ENCODE measurements around the gene LPIN1.
"Not testable (repeated sequence)": the region's sequence is repeated elsewhere in the genome, so short reads cannot be mapped to it uniquely, and the experiment has no call there.

LPIN1 gene

DNA sequence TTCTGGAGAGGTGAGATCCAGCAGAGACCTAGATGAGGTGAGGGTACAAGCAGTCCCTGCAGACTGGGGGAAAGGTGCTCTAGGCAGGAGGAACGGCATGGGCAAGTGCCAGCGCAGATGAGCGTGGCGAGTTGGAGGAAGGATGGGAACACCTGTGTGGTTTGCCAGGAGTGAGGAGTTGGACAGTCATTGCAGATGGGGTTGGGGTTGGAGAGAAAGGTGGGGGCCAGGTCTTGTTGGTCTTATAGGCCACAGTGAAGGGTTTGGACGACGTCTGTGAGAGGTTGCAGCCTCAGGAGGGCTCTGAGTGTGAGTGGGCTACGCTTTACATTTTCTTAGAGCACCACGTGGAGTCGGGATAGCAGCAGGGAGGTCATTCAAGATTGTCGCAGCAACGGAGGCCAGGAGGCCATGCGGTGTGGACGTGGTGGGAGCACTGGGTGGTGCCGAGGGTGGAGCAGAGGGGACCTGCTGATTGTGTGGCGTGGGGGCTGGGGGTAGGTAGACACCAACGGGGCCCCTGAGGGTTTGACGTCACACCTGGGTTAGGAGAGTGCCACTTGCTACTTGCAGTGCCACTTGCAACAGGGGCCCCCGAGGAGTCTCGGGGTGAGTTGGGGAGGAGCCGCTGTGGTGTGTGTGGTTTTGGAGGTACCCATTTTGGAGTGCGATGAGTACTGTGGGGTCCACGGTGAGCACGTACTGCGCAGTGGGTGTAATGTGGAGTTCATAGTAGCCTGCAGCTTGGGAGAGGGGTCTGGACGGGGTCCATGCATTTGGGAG, 66.2 kb downstream of the LPIN1 start:
- Mint-ChIP-seq H3K4me1 (no peaks in the 10 kb centered on the region), H3K9me3 (no peaks in the 10 kb centered on the region), H3K27me3 (no peaks in the 10 kb centered on the region), H3K4me3 (no peak overlapping the region), H3K36me3 (peaks cover 35% of the 10 kb centered on the region), H3K27ac (peak overlapping the region; percentile 71)

DNA sequence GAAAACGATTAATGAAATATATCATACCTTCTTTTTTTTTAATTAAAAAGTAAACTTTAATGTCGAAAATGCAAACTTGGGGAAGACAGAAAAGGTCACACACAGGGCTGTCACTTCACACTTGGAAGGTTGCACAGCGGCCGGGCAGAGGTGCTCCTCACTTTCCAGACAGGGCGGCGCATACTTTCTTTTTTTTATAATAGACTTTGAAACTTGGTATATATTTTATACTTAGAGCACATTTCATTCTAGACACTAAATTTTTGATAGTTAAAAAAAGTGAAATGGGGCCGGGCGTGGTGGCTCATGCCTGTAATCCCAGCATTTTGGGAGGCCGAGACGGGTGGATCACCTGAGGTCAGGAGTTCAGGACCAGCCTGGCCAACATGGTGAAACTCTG, 66.9 kb downstream of the LPIN1 start:
- H3K4me3 Mint-ChIP-seq, H3K27ac Mint-ChIP-seq, H3K9me3 Mint-ChIP-seq, H3K27me3 Mint-ChIP-seq, H3K4me1 Mint-ChIP-seq: not testable (repeated sequence)
- H3K36me3 Mint-ChIP-seq: peaks cover 37% of the 10 kb centered on the region

DNA sequence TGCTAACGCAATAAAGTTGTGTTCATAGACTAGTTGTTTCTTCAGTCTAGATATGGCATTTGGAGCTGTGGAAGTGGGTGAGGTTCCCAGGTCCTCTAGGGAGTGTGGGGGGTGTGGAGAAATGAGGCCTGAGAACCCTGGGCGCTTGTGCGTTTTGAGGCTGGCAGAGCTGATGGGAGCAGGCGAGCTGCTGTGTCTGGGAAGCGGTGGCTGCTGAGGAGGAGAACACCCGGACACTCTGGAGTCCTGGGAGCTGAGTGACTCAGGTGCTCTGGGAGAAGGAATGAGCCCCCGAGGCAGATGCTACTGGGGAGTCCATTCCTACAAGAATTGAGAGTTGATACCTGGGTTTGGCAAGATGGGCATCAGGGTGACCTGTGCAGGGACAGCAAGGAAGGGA, 67.5 kb downstream of the LPIN1 start:
- Mint-ChIP-seq H3K27ac (no peak overlapping the region), H3K4me3 (no peak overlapping the region), H3K4me1 (no peaks in the 10 kb centered on the region), H3K36me3 (peaks cover 37% of the 10 kb centered on the region), H3K9me3 (no peaks in the 10 kb centered on the region), H3K27me3 (no peaks in the 10 kb centered on the region)

DNA sequence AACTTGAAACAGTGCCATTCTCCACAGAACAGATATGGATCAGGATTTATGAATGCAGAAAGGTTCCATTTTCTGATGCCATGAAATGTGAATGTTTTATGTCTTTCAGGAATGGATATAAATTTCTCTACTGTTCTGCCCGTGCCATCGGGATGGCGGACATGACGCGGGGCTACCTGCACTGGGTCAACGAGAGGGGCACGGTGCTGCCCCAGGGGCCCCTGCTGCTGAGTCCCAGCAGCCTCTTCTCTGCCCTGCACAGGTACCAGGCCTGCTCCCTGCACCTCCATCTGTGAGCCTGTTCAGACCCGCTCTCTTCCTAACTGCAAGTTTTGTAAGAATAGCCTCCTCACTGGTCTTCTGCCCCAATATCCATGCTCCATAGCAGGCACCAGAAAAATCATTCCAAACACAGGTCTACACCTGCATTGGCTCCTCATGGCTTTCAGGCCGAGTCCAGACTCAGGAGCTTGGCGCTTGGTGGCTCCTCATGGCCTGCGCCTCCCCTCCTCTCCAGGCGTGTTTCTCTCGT, 68.6 kb downstream of the LPIN1 start:
- Mint-ChIP-seq H3K9me3 (no peaks in the 10 kb centered on the region), H3K27me3 (no peaks in the 10 kb centered on the region), H3K36me3 (peaks cover 36% of the 10 kb centered on the region), H3K4me3 (no peak overlapping the region), H3K4me1 (no peaks in the 10 kb centered on the region), H3K27ac (no peak overlapping the region)

DNA sequence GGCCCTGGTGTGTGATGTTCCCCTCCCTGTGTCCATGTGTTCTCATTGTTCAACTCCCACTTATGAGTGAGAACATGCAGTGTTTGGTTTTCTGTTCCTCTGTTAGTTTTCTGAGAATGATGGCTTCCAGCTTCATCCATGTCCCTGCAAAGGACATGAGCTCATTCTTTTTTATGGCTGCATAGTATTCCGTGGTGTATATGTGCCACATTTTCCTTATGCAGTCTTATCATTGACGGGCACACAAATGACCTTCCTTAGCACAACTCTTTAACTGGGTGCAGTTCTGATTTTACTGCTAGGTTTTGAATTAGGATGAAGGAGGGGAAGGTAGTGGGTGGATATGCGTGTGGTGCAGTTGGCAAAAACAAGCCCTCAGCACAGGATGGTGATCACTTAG, 70.5 kb downstream of the LPIN1 start:
- not testable (repeated sequence) for H3K9me3 Mint-ChIP-seq, H3K27ac Mint-ChIP-seq, H3K4me3 Mint-ChIP-seq, H3K4me1 Mint-ChIP-seq, H3K27me3 Mint-ChIP-seq
- peaks cover 36% of the 10 kb centered on the region for H3K36me3 Mint-ChIP-seq

DNA sequence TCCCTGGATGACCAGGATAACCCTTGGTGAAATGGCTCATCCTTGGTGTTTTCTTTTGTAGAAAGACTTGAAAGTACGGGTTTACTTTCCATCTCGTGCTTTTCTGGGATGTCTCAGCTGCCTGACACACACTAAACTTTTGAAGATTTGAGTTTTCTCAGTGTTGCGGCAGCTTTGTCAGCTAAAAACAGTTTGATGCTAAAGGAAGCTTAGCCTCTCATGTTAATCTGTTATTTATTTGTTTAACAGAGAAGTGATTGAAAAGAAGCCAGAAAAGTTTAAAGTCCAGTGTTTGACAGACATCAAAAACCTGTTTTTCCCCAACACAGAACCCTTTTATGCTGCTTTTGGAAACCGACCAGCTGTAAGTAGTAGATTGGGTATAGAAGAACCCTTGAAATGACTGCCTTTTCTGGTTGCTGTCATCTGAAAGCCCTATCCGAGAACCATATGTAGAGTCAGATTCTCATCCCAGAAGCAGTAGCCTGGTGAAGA, 72.8 kb downstream of the LPIN1 start:
- Mint-ChIP-seq H3K27ac (peak overlapping the region; percentile 19), H3K4me1 (no peaks in the 10 kb centered on the region), H3K9me3 (no peaks in the 10 kb centered on the region), H3K4me3 (no peak overlapping the region), H3K36me3 (peaks cover 30% of the 10 kb centered on the region), H3K27me3 (no peaks in the 10 kb centered on the region)

DNA sequence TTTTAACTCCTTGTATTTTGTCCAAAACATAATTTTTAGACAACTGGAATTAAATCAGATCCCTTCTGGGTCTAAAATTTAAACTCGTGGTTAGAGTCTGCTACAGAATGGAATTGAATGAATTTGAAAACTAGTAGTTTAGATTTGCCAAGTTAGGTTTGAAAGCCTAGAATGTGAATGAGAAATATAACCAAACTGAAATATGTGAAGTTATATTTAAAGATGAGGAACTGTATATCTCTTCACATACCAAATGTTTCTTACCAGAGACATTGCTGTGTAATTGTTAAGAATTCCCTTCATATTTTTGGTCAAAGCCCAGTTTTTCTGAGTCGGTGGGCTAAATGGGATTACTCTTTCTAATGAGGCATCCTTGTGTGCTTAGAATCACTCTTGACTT, 74.2 kb downstream of the LPIN1 start:
- Mint-ChIP-seq H3K36me3 (peaks cover 19% of the 10 kb centered on the region), H3K27me3 (no peaks in the 10 kb centered on the region), H3K27ac (no peak overlapping the region), H3K4me1 (no peaks in the 10 kb centered on the region), H3K9me3 (no peaks in the 10 kb centered on the region), H3K4me3 (no peak overlapping the region)

DNA sequence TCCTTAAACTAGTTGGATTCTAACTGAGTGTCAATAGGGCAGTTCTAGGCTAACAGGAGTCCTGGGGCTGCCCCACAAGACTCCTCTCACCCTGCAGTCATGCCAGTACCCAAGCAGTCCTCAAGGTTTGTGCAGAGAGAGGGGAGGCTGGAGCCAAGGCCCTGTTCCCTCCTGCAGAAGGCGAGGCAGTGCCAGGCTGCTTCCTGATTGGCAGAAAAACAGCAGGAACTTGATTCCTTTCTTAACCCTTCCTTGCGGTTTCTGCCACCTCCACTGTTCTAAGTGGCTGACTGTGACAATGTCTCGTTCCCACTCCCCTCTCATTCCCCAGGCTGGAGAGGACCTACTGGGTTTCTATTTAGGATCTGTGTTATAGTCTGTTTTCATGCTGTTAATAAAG, 75.3 kb downstream of the LPIN1 start:
- Mint-ChIP-seq H3K9me3 (no peaks in the 10 kb centered on the region), H3K27ac (no peak overlapping the region), H3K4me3 (no peak overlapping the region), H3K27me3 (no peaks in the 10 kb centered on the region), H3K4me1 (no peaks in the 10 kb centered on the region), H3K36me3 (peaks cover 17% of the 10 kb centered on the region)

- not testable (repeated sequence) for H3K27me3 Mint-ChIP-seq, H3K4me3 Mint-ChIP-seq, H3K9me3 Mint-ChIP-seq, H3K4me1 Mint-ChIP-seq, H3K27ac Mint-ChIP-seq
- peaks cover 10% of the 10 kb centered on the region for H3K36me3 Mint-ChIP-seq
Measured at GRCh38 chr2:11822359-11822745, 75.9 kb downstream of the LPIN1 start.

DNA sequence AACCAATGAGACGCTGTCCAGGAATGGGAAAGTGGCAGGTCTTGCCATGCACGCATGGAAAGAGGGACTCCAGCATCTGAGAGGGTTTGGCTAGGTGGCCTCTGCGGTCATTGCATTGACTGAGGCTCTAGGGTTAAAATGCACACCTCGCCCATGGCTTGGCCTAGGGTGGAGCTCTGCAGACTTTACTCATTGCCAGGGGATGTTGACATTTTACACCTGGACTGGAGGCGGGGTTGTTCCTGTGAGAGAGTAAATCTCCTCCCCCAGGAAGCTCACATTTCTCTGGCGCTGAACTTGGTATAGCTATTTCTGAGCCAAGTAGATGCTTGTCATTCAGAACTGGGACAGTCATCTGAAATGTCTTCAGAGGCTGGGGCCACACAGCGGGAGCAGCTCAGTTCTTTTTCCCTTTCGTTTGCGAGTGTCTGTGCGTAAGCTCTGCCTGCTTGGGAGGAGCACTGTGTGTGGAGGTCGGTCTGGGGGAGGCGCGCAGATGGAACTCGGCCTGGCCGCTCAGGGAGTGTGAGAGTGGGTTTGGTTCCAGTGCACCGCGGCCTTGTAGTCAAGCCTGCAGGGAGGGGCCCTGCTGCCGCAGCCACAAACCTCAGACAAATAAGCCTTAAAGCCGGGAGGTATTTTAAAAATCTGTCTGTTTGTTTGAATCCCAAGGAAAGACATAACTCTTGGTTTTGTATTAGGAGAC, 76.5 kb downstream of the LPIN1 start:
- Mint-ChIP-seq H3K4me1 (peaks cover 7% of the 10 kb centered on the region), H3K4me3 (no peak overlapping the region), H3K36me3 (peaks cover 9% of the 10 kb centered on the region), H3K27ac (no peak overlapping the region), H3K9me3 (no peaks in the 10 kb centered on the region), H3K27me3 (no peaks in the 10 kb centered on the region)

DNA sequence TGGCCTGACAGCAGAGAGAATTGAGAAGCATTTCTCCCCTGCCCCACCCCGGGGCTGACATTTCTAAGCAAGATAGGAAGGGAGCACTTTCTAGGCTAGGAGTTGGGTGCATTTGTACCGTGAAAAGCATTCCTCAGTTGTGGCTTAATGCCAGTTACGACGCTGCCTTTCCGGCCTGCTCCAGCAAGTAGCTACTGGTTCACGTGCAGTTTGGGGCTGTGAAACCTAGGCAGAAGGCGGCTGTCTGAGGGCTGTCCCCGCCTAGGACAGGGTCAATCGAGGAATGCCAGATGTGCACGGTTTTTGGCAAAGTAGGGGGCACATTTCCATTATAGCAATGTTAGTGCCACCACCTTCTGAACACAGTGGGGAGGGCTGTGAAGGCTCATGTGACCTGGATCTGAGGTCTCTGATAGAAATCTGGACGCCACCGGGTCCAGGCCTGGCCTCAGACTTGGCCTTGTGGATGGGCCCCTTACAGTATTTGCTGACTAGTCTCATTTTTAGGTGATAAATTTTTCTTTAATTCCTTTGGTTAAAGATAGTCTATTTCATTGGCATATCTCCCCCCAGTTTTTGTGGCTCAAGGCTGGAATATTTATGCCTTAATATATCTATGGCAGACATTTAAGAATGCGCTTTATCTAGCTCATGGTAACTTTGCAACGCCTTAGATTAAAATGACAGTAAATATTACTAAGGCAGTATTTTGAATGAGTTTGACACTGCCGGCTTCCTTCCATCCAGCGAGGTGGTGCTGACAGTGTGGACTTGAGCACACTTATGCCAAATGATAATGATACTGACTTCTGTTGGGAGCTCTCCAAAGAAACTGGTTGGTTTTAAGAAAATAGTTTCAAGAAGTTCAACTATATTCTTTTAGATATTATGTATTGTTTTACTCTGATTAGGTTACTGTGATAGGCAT, 78.7 kb downstream of the LPIN1 start:
- H3K9me3 Mint-ChIP-seq: no peaks in the 10 kb centered on the region
- no peaks in the 10 kb centered on the region for H3K27me3 Mint-ChIP-seq
- H3K4me1 Mint-ChIP-seq: peaks cover 19% of the 10 kb centered on the region
- peaks cover 8% of the 10 kb centered on the region for H3K36me3 Mint-ChIP-seq
- no peak overlapping the region for H3K27ac Mint-ChIP-seq
- no peak overlapping the region for H3K4me3 Mint-ChIP-seq

DNA sequence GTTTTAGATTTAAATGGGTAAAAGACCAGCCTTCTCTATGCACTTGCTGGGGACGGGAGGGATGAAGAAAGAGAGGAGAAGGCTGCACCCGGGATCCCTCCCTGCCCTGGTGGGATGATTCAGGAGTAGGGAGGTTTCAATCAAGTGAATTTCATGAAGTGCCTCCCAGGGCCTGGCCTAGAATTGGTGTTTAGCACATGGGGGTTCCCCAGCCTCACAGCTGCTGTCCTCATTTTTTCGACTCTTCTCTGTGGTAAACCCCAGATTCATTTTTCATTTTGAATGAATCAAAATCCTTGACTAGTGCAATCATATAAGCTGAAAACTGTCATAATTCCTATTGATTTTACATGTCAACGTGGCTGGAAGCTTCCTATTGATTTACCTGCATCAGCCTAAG, 81.1 kb downstream of the LPIN1 start:
- no peaks in the 10 kb centered on the region for H3K9me3 Mint-ChIP-seq
- H3K4me1 Mint-ChIP-seq: peaks cover 39% of the 10 kb centered on the region
- no peak overlapping the region for H3K4me3 Mint-ChIP-seq
- no peaks in the 10 kb centered on the region for H3K27me3 Mint-ChIP-seq
- peak overlapping the region; percentile 30 for H3K27ac Mint-ChIP-seq
- peaks cover 2% of the 10 kb centered on the region for H3K36me3 Mint-ChIP-seq

DNA sequence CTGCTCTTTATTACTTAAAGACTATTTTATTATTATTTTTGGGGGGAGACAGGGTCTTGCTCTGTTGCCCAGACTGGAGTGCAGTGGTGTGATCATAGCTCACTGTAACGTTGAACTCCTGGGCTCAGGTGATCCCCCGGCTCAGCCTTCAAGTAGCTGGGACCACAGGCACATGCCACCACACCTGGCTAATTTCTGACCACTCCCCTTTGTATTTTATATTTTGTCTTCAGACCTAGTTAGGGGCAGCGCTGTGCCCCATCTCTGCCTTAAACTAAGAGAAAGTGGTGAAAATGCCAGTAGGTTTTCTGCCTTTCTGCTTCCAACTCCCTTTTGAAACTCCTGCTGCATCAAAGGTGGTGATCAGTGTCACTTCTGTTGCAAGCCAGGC, 82.5 kb downstream of the LPIN1 start:
- Mint-ChIP-seq H3K27me3 (no peaks in the 10 kb centered on the region), H3K4me1 (peaks cover 44% of the 10 kb centered on the region), H3K27ac (no peak overlapping the region)

DNA sequence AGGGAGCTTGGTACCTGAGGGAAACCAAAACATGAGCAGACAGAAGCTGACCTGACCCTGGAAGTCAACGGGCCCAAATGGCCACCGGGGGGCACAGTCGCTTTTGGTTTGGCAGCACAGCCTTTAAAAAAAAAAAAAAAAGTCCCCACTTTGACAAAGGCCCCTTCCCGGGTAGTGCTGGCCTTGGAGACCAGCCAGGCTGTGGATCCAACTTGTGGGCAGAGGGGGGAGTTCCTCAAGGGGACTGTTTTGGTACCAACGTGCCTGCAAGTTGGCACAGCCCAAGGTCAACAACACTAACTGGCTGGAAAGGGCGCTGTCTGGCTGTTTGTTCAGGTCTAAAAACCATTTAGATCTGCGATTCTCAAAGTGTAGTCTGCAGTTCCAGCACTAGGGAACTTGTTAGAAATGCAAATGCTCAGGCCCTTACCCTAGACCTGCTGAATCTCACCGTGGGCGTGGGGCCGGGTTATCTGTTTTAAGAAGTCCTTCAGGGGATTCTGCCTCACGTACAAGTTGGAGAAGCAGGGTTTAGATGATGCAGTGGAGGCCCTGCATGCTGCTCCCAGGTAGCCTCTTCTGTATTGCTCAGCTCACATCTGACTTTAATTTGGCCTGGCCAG, 83.0 kb downstream of the LPIN1 start:
- Mint-ChIP-seq H3K27ac (peak overlapping the region; percentile 32), H3K27me3 (no peaks in the 10 kb centered on the region), H3K4me3 (peak overlapping the region; percentile 87), H3K36me3 (peaks cover 2% of the 10 kb centered on the region), H3K9me3 (peaks cover 5% of the 10 kb centered on the region), H3K4me1 (peaks cover 44% of the 10 kb centered on the region)

More for the DNA sequence above, 82.5 kb downstream of the LPIN1 start:
- no peaks in the 10 kb centered on the region for H3K9me3 Mint-ChIP-seq
- peaks cover 2% of the 10 kb centered on the region for H3K36me3 Mint-ChIP-seq
- no peak overlapping the region for H3K4me3 Mint-ChIP-seq
